SK-N-SH treated with all-trans-retinoic acid at 6 μM for 48 hours (cell line): ENCODE results near the gene PLAGL2.
"Not testable (repeated sequence)": the region's sequence is repeated elsewhere in the genome, so short reads cannot be mapped to it uniquely, and the experiment has no call there.

ENCODE experiments used
- ATAC-seq: fragments of 200-7000 bp; cut with Tn5 transposase; 3 replicates; pipeline ENCODE4 v1.9.1; 2020; ENCODE audit warnings: mild to moderate bottlenecking, moderate library complexity
- ARNTL ChIP-seq: fragments of 450-650 bp; formaldehyde crosslinking; IDR thresholded peaks from 2 replicates; pipeline ENCODE4 v1.5.0; 2020; ENCODE audit warnings: low read depth, mild to moderate bottlenecking, moderate library complexity, borderline replicate concordance
- BACH2 ChIP-seq: fragments of 250-450 bp; sonication (Bioruptor Pico); IDR thresholded peaks from 2 replicates; pipeline ENCODE4 v1.9.0; 2021; ENCODE audit warnings: mild to moderate bottlenecking, borderline replicate concordance
- CREB5 ChIP-seq: fragments of 250-450 bp; sonication (Bioruptor Pico); IDR thresholded peaks from 2 replicates; pipeline ENCODE4 v1.5.1; 2020; ENCODE audit warnings: low read depth, mild to moderate bottlenecking, moderate library complexity
- GLIS3 ChIP-seq: fragments of 250-450 bp; sonication (Bioruptor Pico); IDR thresholded peaks from 2 replicates; pipeline ENCODE4 v1.5.0; 2020; ENCODE audit warnings: mild to moderate bottlenecking, moderate library complexity
- ISL1 ChIP-seq: fragments of 250-450 bp; sonication (Bioruptor Pico); IDR thresholded peaks from 2 replicates; pipeline ENCODE4 v2.1.2; 2022; ENCODE audit warnings: mild to moderate bottlenecking, moderate library complexity
- OSR1 ChIP-seq: fragments of 250-450 bp; sonication (Bioruptor Pico); IDR thresholded peaks from 2 replicates; pipeline ENCODE4 v1.8.0; 2022; ENCODE audit warnings: moderate library complexity, mild to moderate bottlenecking, inconsistent platforms
- PATZ1 ChIP-seq: fragments of 250-450 bp; sonication (Bioruptor Pico); IDR thresholded peaks from 2 replicates; pipeline ENCODE4 v1.8.0; 2020; ENCODE audit warnings: mild to moderate bottlenecking, moderate library complexity, borderline replicate concordance
- POU6F1 ChIP-seq: fragments of 250-450 bp; sonication (Bioruptor Pico); IDR thresholded peaks from 2 replicates; pipeline ENCODE4 v1.8.0; 2021; ENCODE audit warnings: low read depth, mild to moderate bottlenecking, moderate library complexity, borderline replicate concordance
- PPARA ChIP-seq: fragments of 250-450 bp; sonication (Bioruptor Pico); IDR thresholded peaks from 2 replicates; pipeline ENCODE4 v1.5.0; 2020; ENCODE audit warnings: mild to moderate bottlenecking, borderline replicate concordance
- RARB ChIP-seq: fragments of 250-450 bp; sonication (Bioruptor Pico); IDR thresholded peaks from 2 replicates; pipeline ENCODE4 v1.8.0; 2021; ENCODE audit warnings: mild to moderate bottlenecking, moderate library complexity
- SNAI2 ChIP-seq: fragments of 250-450 bp; sonication (Bioruptor Pico); IDR thresholded peaks from 2 replicates; pipeline ENCODE4 v1.5.0; 2020; ENCODE audit warnings: mild to moderate bottlenecking, moderate library complexity
- TOX ChIP-seq: fragments of 250-450 bp; sonication (Bioruptor Pico); IDR thresholded peaks from 2 replicates; pipeline ENCODE4 v1.8.0; 2021; ENCODE audit warnings: mild to moderate bottlenecking, moderate library complexity, borderline replicate concordance
- TSHZ2 ChIP-seq: fragments of 250-450 bp; sonication (Bioruptor Pico); IDR thresholded peaks from 2 replicates; pipeline ENCODE4 v1.5.0; 2020; ENCODE audit warnings: mild to moderate bottlenecking, moderate library complexity
- ZFP3 ChIP-seq: fragments of 250-450 bp; sonication (Bioruptor Pico); IDR thresholded peaks from 2 replicates; pipeline ENCODE4 v1.5.0; 2020; ENCODE audit warnings: mild to moderate bottlenecking, moderate library complexity
- ZFP30 ChIP-seq: fragments of 450-650 bp; formaldehyde crosslinking; IDR thresholded peaks from 2 replicates; pipeline ENCODE4 v1.5.0; 2022; ENCODE audit warnings: mild to moderate bottlenecking, moderate library complexity
- ZNF565 ChIP-seq: fragments of 450-650 bp; formaldehyde crosslinking; conservative IDR thresholded peaks from 2 replicates; pipeline ENCODE4 v1.5.0; 2020; ENCODE audit warnings: low read depth, mild to moderate bottlenecking, moderate library complexity
- ZNF70 ChIP-seq: fragments of 450-650 bp; formaldehyde crosslinking; IDR thresholded peaks from 2 replicates; pipeline ENCODE4 v1.5.0; 2020; ENCODE audit warnings: mild to moderate bottlenecking, moderate library complexity
- ZNF8 ChIP-seq: fragments of 450-650 bp; formaldehyde crosslinking; IDR thresholded peaks from 2 replicates; pipeline ENCODE4 v1.5.0; 2020; ENCODE audit warnings: mild to moderate bottlenecking, moderate library complexity

The PLAGL2 gene

DNA sequence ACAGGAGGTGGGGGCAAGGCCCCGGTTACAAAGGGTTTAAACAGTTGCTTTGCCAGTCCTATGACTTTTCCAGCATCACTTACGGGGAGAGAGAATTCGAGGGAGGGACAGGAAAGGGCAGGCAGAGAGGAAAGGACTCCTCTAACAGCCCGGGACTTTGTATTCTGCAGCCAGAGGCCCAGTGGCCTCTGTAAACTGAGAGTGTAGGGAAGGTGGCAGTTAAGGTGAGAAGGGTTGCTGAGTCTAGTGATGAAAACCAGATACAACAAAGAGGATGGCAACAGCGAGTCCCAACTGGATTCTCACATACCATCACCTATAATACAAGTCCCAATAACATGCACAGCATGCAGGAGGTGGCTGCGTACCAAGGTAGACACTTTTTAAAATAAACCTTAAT is 13.5 kb downstream of the PLAGL2 start:
- TF ChIP-seq ZFP30 = no peak
- no peak for TF ChIP-seq ZFP3 (CRISPR knock-in tag)
- no peak for TF ChIP-seq ZNF8 (CRISPR knock-in tag)
- no peak for TF ChIP-seq PATZ1 (CRISPR knock-in tag)
- no peak for TF ChIP-seq BACH2 (CRISPR knock-in tag)
- TF ChIP-seq TOX (CRISPR knock-in tag) = no peak
- TF ChIP-seq RARB (CRISPR knock-in tag) = no peak
- no peak for ATAC-seq

GRCh38 chr20:32193336-32193735 is 14.2 kb downstream of the PLAGL2 start:
- ATAC-seq = not testable (repeated sequence)

GRCh38 chr20:32192698-32193097 is 14.8 kb downstream of the PLAGL2 start:
- TF ChIP-seq POU6F1 (CRISPR knock-in tag) = no peak
- TF ChIP-seq ZFP3 (CRISPR knock-in tag) = no peak
- TF ChIP-seq CREB5 (CRISPR knock-in tag) = no peak
- no peak for TF ChIP-seq PPARA (CRISPR knock-in tag)
- no peak for TF ChIP-seq SNAI2
- no peak for TF ChIP-seq BACH2 (CRISPR knock-in tag)
- no peak for TF ChIP-seq ZNF8 (CRISPR knock-in tag)
- no peak for TF ChIP-seq GLIS3
- TF ChIP-seq OSR1 (CRISPR knock-in tag) = no peak
- TF ChIP-seq ZNF565 = no peak
- no peak for ATAC-seq

DNA sequence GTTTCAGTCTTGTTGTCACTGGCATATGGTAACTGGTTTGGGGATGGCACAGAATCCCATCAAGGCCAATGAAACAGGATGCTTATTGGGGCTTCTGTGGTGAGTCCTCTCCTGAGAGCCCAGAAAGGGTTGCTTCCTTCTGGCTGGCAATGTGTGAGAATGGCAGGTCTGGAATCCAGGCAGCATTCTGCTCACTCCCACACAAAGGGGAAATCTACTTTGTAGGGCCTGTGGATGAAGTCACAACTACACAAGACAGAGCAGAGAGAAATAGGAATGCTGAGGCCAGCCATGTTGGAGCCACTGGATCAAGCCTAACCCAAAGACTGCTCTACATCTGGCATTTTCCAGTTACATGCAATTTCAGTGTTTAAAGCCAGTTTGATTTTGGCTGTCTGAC is 15.7 kb downstream of the PLAGL2 start:
- ATAC-seq = no peak
- TF ChIP-seq PATZ1 (CRISPR knock-in tag) = no peak
- TF ChIP-seq ARNTL (CRISPR knock-in tag) = no peak
- no peak for TF ChIP-seq ZNF8 (CRISPR knock-in tag)
- TF ChIP-seq ZNF70 (CRISPR knock-in tag) = no peak
- no peak for TF ChIP-seq ISL1 (CRISPR knock-in tag)
- no peak for TF ChIP-seq CREB5 (CRISPR knock-in tag)
- no peak for TF ChIP-seq BACH2 (CRISPR knock-in tag)
- TF ChIP-seq ZFP30 = no peak
- no peak for TF ChIP-seq PPARA (CRISPR knock-in tag)
- no peak for TF ChIP-seq TSHZ2 (CRISPR knock-in tag)
- TF ChIP-seq, all 23 proteins: peak for 0
